HG03108 (cell line): Measurements from ENCODE around the gene MVB12B.

Experiments used
- ATAC-seq: cut with Tn5 transposase; IDR thresholded peaks from one replicate; pipeline ENCODE4 v1.9.1; 2021; ENCODE audit warnings: moderate library complexity; ENCODE audit not compliant: unreplicated experiment

MVB12B gene

DNA sequence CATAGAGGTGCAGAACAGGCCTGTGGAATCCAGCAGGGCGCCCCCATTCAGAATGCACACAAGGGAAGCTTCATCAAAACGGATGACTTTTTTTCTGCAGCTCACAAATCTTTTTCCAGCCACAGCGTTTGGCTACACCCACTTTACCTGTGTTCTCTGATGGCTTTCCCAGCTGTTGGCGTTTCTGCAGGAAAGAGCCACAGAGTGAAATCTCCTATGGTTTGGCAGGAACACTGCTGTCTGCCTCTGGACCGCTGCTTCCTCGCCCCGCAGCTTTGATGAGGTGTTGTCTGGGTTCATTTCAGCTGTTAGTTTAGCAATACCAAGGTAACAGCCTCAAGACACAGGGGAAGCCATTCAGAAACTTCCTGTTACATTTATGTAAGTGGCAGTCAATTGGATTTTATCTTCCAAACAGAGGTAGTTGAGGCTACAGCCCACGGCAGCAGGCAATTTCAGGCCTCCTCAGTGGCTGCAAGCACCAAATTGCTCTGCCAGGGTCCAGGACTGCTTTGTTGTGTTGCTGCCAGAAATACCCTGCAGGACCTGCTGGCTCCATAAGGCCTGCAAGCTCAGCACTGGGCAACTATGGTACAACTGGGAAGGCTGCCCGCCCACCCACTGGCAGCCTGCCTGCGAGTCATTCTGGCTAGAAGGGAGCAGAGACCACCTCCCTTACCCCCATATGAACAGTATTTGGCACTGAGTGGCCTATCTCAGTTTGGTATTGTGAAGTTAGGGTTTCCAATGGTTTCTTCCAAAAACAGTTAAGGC lies 96.7 kb downstream of the MVB12B start:
- ATAC-seq, result no peak

DNA sequence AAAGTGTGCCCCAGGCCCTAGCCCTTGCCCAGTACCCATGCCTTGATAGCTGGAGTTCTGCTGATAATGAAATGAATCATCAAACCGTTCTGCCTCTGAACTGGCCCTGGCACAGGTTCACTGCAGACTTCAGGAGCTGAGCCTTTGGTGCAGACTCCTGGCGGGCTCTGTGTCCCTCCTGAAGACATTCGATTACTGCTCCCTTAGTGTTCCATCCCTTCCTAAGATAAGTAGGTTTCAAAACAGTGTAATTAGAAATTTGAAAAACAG lies 97.2 kb downstream of the MVB12B start:
- no peak for ATAC-seq

DNA sequence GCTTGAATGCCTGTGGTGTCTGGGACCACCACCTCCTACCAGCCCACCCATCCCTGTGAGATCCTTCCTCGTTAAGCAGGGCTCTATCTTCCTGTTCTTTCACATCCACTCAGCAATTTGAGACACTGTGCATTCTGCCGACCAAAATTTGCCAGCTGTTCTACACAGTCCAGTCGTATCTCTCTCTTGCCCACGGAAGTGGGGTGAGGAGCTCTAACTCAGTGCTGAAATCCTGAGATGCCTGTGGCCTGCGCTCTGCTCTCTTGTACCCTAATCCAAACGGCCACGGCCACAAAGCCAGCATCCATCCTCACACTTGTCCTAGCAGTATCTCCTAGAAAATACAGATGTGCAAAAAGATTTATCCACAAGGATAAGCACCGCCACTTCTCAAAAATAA lies 97.9 kb downstream of the MVB12B start:
- no peak for ATAC-seq

DNA sequence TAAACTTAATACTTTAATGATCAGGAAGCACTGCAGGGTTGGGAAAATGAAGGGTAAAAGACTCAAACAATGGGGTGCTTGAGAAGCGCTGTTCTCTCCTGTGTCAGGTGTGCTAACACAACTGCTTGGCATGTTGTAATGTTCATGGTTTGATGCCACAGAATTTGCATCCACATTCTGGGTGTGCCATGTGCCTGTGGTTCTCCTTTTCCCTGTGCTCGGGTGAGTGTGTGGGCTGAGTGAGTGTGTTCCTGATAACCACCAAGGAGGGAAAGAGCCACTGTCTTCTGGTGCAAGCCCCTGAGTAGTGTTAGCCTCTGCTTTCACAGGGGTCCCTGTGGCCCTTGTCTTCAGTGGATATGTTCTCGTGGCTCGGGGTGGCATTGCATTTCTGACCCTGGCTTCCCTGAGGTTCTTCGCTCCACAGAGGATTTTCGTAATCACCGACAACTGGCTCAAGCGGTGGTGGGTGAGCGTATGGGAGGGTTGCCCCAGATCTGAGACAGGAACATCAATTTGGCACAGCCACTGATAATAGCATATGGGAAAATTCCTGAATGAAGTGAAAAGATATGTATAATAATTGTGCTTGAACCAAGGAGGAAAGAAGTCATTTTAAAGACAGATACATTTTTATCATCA lies 102.0 kb downstream of the MVB12B start:
- no peak for ATAC-seq

DNA sequence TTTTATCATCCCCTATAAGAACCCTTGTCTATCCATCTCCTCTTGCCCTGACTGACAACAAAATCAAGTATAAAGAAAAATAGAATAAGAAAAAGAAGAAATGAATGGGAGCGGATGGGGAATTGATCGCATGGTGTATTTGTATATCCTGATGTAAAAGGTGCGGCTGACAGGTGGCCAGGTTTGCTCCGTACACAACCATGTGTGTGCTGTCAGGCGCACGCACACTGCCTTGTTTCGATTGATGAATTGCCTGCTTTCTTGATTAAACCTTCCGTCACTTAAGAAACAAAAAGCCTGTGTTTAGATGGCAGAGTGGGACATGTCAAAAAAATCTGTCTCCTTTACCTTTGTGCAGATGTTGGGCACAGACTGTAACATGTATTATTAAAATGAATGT lies 102.6 kb downstream of the MVB12B start:
- ATAC-seq, result no peak

DNA sequence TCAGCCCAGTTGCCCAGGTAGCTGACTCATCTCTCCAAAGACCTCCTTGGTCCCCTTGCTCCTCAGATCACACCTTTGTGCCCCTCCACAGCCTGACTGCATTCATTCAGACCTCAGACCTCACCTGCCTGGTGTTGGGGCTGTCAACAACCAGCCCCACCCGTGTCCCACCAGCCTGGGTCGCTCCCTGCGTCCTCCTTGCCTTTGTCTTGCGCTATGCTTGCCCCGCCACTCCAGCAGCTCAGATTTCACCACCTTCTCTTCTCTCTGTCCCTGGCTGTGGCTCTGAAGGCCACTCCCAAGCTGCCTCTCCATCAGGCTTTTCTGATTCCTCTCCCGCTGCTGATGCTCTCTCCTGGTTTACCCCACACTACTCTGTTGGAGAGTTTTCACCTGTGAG lies 103.5 kb downstream of the MVB12B start:
- no peak for ATAC-seq

DNA sequence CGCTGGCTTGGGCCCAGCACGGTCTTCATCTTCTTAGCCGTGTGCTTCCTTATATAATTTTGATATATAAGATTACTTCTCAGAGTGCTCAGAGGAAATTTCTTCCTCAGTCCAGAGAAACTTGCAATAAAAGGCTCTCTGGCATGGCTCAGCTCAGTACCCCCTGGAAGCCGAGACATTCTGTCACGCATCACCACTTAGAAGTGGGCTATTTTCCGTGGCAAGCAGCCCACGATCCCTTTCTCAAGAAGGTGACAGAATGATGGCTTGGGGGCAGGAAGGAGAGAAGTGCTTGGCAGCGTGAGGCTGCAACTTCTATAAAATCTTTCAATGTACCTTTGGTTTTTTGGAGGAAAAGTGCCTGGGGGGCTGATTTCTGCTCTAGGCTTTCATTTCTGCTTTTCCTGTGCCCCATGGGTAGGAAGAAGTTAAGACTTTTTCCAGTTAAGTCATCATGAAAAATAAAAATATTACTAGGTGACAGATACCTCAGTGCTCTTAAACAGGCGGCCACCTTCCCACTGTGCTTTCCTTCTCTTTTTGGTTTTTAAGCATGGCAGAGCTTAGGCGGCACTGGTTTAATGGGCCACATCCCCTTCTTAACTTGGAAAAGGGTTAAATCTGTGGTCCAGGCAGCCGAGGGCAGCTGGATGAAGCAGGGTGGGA lies 104.6 kb downstream of the MVB12B start:
- no peak for ATAC-seq

DNA sequence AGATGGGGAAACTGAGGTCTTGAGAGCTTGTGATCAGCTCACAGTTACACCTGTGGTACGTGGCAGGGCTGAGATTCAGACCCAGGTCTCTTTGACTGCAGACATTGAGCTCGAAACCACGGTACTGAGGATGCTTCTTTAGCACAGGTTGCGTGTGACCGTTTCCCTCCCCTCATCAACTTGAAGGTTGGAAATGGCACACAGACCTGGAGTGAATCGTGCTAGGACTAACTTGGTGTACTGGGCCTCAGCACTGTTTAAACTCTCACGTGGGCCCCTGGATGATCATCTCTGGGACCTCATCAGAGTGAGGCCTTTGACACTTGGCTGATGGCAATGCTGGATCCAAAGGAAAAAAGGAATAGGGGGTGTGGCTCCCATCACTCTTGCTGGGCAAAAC lies 106.0 kb downstream of the MVB12B start:
- no peak for ATAC-seq

DNA sequence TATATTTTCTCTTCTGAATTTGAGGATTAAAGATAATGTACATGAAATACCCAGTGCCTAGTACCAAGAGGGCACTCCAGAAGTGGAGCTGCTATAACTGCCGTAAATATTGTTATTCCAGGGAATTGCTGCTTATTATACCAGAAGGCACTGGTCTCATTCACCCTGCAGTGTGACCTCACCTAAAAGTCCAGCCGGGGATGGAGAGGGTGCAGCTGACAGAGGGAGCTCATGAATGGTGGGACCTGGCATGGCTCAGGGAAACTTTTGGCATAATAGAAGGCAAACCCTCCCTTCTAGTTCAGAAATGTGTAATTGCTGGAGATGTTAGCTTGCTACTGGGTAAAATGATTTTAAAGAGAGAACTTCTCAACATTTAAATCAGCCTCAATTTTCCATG lies 108.5 kb downstream of the MVB12B start:
- no peak for ATAC-seq

DNA sequence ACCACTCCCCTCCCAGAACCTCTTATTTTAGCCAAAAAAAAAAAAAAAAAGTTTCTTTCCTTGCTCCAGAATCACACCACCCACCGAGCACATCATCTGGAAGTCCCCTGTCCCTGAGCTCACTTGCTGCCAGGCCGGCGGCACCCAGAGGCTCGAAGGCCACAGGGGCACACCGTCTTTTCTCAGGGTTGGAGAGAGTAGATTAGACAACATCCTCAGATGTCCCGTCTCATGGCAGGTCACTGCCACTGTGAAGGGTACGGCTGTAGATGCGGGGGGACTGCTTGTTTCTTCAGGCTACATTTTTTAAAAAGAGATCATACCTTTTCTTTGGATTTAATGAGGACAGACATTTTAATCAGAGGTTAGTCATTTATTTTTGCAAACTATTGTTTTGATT lies 109.0 kb downstream of the MVB12B start:
- no peak for ATAC-seq

DNA sequence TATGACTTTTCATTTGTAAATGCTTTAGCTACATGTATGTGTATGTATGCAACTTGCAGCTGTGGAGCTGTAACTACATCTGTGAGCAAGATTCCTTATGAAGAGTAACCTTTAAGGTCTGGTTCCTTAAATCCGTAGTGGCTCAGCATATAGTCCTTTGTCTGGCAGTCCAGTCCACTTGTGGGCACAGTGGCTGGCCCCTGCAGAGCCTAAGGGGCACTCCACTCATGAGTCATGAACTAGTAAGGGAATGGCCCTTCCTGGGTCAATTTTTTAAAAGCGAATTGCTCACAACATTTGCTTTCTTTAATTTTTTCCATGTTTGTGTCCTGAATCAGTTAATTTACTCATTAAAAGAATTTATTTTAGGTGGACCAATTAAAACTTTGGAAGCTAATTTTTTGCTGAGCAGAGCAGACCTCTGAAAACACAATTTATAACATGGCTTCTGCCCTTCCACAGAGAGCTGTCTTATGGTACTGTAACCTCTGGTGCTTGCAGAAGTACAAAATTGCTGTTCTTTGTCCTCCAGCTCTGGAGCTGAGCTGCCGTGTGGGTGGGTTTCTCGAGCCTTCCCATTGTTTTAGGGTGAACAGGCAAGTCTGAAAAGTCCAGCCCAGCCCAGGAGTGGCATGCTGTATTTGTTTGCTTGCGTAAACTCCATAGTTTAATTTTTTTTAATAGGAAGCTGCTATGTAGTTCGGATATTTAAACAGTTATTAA lies 110.1 kb downstream of the MVB12B start:
- no peak for ATAC-seq

DNA sequence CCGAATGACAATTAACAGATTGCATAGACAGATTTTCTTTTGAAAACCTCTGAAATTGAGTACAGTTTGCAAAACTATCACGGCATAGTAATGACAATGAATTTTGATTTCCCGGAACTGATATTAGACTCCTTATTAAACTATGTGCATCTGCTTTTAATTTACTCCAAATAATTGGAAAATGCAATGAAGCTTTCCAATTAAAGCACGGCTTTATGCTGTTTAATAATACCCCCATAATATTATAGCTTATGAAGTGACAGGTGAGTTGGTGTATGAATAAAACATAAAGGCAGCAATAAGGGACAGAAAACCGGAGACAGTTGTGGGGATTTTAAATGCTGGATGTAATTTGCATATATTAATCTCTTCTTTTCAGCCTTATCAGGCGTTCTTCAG lies 110.6 kb downstream of the MVB12B start:
- no peak for ATAC-seq

DNA sequence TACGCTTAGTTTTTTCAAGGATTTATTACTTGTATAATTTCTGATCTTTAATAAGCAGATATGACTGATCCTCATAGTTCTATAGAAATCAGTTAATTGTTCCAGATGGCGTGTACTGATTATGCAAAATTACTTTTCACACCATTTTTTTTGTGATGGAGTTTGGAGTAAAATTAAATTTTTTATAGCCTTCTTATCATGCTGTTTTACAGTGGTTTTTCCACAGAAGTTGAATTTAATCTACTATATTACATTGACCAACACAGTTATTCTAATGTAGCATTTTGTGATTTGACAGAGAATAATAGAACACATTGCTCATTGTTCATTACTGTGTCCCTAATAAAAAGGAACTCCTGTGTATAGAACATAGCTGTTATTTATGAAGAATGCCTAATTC lies 111.1 kb downstream of the MVB12B start:
- no peak for ATAC-seq

DNA sequence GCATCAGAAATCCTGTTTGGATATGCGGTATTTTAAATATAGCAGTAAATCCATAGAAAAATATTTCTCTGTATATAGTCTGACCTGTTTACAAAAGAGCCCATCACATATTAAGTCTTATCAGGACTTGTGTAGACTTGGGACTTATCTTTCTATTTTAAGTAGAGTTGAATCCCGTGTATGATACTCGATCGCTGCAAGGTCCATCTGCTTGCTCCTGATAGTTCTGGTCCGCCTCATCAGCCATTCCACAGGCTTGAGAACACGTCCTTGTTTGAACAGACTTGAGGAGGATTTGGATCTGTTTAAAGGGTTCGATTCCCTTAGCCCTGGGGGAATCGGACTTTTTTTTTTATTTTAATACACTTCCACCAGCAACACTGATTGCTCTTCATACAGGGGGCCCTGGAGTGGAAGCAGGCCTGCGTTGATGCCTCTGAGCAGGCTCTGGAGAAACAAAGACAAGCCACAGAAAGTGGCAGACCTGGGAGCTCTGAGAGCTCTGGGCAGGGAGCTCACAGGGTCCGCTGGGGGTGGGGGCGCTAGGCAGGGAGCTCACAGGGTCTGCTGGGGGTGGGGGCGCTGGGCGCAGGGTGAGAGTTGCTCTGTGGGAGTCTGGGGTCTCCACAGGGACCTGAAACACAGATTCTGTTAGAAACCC lies 112.2 kb downstream of the MVB12B start:
- ATAC-seq, result no peak

DNA sequence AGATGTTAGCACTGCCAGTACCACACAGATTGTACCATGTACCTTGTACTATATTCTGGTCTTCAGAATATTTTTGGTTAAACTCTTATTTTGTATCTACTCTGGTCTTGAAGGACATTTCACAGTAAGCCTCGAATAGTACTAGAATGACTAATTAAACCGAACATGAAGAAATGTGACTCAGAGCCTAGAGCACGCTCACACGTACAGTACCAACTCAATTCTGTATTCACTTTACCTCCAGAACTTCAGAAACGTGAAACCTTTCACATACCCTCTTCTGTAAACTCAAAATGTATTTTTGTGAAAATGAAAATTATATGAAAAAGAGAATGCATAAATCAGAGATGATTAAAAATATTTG lies 112.8 kb downstream of the MVB12B start:
- no peak for ATAC-seq

DNA sequence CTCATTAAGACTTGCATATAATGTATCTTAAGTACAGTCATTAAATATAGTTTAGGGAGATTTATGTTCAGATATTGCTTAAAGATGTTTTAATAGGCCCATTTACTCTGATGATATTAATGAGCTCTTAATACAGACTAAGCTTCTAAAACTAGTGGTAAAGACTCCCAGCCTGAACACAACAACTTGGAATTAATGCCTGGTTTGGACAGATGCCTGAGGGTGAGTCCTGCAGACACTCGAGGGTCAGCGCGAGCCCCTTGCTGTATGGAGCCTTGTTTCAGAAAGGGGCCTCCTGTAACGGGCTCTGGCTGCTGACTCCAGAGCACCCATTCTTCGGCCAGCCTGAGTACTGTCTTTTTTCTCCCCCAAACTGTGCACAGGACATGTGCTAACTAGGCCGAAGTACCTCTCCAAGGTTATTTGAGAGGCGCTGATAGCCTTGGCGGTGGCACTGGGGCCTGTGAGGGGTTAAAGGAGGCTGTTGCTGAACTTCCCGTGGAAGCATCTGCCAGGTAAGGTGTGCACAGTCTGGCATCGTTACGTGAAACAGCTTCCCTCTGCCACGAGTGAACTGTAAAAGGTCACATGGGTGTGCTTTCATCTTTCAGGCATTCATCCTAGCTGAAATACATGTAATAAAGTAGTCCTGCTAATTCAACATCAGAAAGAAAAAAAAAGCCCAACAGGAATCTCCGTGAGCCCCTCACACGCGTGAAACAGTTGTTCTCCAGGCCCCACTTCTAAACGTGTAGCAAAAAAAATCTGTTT lies 113.4 kb downstream of the MVB12B start:
- no peak for ATAC-seq

DNA sequence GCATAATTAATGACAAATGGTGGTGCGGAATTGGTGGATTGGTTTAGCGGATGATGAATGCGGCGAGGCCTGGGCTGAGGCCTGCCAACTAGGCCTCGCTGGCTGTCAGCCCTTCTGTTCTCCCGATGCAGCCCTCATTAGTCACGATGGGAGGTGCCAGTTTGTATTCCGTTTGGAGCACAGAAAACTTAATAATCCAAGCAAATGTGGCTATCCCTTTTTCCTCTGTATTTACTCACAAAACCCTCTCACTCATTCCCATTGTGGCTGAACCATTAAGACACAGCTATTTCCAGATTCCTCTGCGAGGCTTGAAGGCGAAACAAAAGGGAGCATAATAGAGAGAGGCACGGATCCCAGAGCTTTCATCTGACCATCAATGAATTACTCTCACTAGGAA lies 114.3 kb downstream of the MVB12B start:
- ATAC-seq, result no peak

DNA sequence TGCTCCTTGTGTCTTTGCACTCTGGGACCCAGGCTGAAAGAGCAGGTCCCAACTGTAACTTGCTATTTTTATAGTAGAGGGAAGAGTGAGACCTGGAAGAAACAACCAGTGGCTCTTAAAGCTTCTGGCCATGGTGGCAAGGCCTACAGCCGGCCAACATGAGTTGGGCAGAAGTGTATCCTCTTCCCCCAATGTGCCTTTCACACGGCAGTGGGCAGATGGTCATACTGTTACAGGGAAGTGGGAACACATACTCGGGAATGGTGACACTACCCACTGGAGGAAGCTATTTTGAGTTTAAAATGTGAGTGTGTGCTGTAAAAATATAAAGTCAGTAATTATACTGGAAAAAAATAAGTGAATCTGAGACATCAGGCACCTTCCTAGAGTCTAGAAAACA lies 116.0 kb downstream of the MVB12B start:
- no peak for ATAC-seq

DNA sequence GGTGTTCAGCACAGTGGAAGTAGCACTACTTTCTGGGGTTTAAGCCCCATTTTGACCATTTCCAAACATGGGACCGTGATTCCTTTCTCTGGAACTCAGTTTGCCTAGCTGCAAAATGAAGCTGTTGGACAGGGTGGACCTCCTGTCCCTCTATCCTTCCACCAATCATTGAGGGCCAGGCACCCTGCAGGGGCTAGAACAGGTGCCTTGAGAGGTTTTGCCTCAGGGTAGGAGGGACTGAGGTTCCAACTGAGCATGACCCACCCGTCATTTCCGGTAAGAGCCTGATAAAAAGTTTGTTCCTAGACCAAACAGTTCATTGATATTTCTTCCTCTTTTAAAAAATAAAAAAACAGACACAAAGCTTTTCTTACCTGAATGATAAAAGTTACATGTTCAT lies 116.5 kb downstream of the MVB12B start:
- ATAC-seq, result no peak

DNA sequence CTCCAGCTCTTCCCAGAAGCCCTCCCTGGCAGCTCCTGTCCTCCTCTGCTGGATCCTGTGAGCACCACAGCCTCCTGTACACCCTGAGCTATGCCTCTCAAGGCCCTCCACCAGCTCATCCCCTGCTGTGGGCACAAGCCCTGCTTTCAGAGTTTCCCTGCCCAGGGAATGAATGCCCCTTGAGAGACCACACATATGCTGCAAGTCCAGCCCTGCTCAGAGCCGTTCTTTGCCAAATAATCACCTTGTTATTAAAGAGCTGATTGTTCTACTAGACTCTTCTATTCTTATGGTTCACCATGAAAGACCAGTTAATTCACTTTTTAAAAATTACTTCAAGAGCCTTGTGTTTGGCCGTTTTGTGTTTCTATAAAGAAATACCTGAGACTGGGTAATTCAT lies 121.5 kb downstream of the MVB12B start:
- ATAC-seq, result no peak
